Hepatocyte (in vitro differentiated cells): ENCODE data around the gene STXBP6.

Experiments used
- EZH2 ChIP-seq: fragments of 200-600 bp; sonication (generic); IDR thresholded peaks from 2 replicates; pipeline ENCODE4 v1.6.1; 2016; ENCODE audit warnings: antibody characterized with exemption, mild to moderate bottlenecking, borderline replicate concordance
- EZH2phosphoT487 ChIP-seq: fragments of 200-600 bp; sonication (generic); IDR thresholded peaks from one replicate; pipeline ENCODE4 v1.6.1; 2018; ENCODE audit warnings: antibody characterized with exemption, mild to moderate bottlenecking, low read depth, moderate library complexity; ENCODE audit not compliant: unreplicated experiment, severe bottlenecking
- TF ChIP-seq, protein P1 (sequence below): fragments of 200-600 bp; sonication (generic); IDR thresholded peaks from 2 replicates; pipeline ENCODE4 v1.5.1; 2016; ENCODE audit warnings: antibody characterized with exemption, mild to moderate bottlenecking; ENCODE audit not compliant: poor library complexity

DNA sequence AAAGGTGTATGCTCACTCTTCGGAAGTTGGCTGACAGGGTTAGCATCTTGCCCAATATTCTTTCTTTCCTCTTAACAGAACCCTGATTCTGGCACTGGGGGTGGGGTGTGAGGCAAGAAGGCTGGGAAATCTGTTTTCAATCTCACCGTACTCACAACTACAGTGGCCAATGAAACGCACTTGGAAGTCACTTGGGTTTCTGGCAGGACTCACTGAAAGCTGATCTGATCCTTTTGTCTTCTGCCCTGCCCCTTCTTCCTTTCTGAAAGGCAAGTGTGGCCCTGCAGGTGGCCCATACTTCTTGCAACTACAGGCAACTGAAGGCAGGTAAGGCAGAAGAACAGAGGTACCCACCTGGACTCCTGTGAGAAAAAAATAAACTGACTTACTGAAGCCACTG is 106.9 kb downstream of the STXBP6 start:
- TF ChIP-seq, protein P1, sequence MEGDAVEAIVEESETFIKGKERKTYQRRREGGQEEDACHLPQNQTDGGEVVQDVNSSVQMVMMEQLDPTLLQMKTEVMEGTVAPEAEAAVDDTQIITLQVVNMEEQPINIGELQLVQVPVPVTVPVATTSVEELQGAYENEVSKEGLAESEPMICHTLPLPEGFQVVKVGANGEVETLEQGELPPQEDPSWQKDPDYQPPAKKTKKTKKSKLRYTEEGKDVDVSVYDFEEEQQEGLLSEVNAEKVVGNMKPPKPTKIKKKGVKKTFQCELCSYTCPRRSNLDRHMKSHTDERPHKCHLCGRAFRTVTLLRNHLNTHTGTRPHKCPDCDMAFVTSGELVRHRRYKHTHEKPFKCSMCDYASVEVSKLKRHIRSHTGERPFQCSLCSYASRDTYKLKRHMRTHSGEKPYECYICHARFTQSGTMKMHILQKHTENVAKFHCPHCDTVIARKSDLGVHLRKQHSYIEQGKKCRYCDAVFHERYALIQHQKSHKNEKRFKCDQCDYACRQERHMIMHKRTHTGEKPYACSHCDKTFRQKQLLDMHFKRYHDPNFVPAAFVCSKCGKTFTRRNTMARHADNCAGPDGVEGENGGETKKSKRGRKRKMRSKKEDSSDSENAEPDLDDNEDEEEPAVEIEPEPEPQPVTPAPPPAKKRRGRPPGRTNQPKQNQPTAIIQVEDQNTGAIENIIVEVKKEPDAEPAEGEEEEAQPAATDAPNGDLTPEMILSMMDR = no peak
- TF ChIP-seq EZH2 (no peak), EZH2phosphoT487 (no peak)
